Neural crest cell (in vitro differentiated cells): ENCODE data around the gene PDCD1LG2. TPM values are rescaled to one million over a fixed set of nuclear protein-coding genes. Genes with fewer than 3 reads are reported as not detected.
"Not testable (repeated sequence)": the region's sequence is repeated elsewhere in the genome, so short reads cannot be mapped to it uniquely, and the experiment has no call there.

ENCODE experiments used
- DNase-seq: peaks from one replicate; pipeline ENCODE4 v3.0.0; 2021; ENCODE audit warnings: low read depth, mixed read lengths, low spot score
- H3K27ac Mint-ChIP-seq: one replicate; pipeline ENCODE4 v1.8.0; 2021; ENCODE audit warnings: mild to moderate bottlenecking, mixed read lengths; ENCODE audit not compliant: unreplicated experiment
- H3K27me3 Mint-ChIP-seq: 2 replicates; pipeline ENCODE4 v1.8.0; 2021; ENCODE audit warnings: low read depth, mild to moderate bottlenecking, mixed read lengths
- H3K36me3 Mint-ChIP-seq: 2 replicates; pipeline ENCODE4 v1.8.0; 2021; ENCODE audit warnings: low read depth, mild to moderate bottlenecking, mixed read lengths
- H3K4me1 Mint-ChIP-seq: 2 replicates; pipeline ENCODE4 v1.8.0; 2021; ENCODE audit warnings: mixed read lengths
- H3K4me3 Mint-ChIP-seq: one replicate; pipeline ENCODE4 v1.8.0; 2021; ENCODE audit warnings: mild to moderate bottlenecking, mixed read lengths
- H3K9me3 Mint-ChIP-seq: 2 replicates; pipeline ENCODE4 v1.8.0; 2021; ENCODE audit warnings: mixed read lengths
- long read RNA-seq: library from polyadenylated mRNA; unstranded; transcript quantifications from one replicate; pipeline ENCODE4 v2.0.0, GENCODE V29; 2020
- total RNA-seq: library from RNA; stranded (reverse); gene quantifications from 2 replicates; pipeline ENCODE4 v1.2.1, GENCODE V29; 2021
- TF ChIP-seq, protein P1 (sequence below): fragments of 200-600 bp; sonication (generic); conservative IDR thresholded peaks from 2 replicates; pipeline ENCODE4 v1.5.0; 2021; ENCODE audit warnings: antibody characterized with exemption, mild to moderate bottlenecking

PDCD1LG2 gene
- total RNA-seq: not detected in 2 replicates
- long read RNA-seq: 0 reads

DNA sequence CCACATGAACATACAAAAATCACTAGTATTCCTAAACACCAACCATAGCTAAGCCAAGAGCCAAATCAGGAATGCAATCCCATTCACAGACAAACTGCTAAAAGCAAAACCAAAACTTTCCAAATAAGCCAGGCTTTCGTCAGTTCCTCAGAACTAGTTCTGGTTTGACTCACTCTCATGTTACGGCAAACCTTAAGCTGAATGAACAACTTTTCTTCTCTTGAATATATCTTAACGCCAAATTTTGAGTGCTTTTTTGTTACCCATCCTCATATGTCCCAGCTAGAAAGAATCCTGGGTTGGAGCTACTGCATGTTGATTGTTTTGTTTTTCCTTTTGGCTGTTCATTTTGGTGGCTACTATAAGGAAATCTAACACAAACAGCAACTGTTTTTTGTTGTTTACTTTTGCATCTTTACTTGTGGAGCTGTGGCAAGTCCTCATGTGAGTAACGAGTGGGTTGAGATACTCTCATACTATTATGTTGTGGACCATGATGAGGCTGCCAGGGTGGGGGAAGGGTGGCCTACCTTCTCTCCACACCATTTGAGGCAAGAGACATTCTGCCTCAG is at the start of gene PDCD1LG2:
Gene PDCD1LG2 (plus strand): TSS at position 172 of the 572 bp plus-strand sequence. CDS start 12,016 bp downstream, outside the sequence.
- TF ChIP-seq, protein P1, sequence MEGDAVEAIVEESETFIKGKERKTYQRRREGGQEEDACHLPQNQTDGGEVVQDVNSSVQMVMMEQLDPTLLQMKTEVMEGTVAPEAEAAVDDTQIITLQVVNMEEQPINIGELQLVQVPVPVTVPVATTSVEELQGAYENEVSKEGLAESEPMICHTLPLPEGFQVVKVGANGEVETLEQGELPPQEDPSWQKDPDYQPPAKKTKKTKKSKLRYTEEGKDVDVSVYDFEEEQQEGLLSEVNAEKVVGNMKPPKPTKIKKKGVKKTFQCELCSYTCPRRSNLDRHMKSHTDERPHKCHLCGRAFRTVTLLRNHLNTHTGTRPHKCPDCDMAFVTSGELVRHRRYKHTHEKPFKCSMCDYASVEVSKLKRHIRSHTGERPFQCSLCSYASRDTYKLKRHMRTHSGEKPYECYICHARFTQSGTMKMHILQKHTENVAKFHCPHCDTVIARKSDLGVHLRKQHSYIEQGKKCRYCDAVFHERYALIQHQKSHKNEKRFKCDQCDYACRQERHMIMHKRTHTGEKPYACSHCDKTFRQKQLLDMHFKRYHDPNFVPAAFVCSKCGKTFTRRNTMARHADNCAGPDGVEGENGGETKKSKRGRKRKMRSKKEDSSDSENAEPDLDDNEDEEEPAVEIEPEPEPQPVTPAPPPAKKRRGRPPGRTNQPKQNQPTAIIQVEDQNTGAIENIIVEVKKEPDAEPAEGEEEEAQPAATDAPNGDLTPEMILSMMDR: no peak
- Mint-ChIP-seq H3K27me3 (no peaks in the 10 kb centered on the region), H3K9me3 (peaks cover 9% of the 10 kb centered on the region), H3K36me3 (no peaks in the 10 kb centered on the region), H3K4me1 (no peaks in the 10 kb centered on the region), H3K27ac (no peak within 1 kb of the TSS), H3K4me3 (no peak within 1 kb of the TSS)
- DNase-seq: no peak

DNA sequence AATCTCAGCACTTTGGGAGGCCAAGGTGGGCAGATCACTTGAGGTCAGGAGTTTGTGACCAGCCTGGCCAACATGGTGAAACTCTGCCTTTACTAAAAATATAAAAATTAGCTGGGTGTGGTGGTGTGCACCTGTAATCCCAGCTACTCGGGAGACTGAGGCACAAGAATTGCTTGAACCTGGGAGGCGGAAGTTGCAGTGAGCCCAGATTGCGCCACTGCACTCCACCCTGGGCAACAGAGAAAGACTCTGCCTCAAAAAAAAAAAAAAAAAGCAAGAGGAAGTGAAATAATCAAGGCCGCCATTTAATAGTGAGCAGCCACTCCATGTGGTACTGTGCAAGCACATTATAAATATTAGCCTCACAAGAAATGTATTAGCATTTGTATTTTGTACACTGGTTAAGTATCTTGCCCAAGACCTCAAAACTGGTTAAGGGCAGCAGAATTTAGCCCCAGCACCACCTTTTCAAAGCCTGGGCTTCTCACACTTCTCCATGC is 45.5 kb upstream of the PDCD1LG2 start:
- DNase-seq, H3K27me3 Mint-ChIP-seq, H3K27ac Mint-ChIP-seq, H3K9me3 Mint-ChIP-seq, H3K36me3 Mint-ChIP-seq, H3K4me3 Mint-ChIP-seq, H3K4me1 Mint-ChIP-seq: not testable (repeated sequence)

DNA sequence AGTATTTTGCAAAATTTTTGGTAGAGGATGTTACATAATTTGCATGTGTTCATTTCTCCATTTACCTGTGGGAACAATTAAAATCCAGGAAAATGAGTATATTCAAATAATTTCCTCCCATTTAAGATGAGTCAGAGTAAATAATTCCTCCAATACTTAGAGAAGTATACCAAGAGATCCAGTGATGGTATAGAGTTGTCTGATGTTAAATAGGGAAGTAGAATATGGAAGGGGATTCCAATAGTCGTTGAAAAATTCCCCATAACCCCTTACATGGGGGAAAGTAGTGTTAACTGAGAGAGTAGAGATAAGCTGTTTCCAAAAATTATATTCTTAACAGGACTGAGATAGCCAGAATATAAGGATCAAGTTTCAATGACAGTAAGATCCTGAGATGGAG is 44.3 kb upstream of the PDCD1LG2 start:
- Mint-ChIP-seq H3K9me3 (peaks cover 2% of the 10 kb centered on the region), H3K27me3 (peaks cover 8% of the 10 kb centered on the region), H3K4me3 (no peak overlapping the region), H3K4me1 (no peaks in the 10 kb centered on the region), H3K36me3 (no peaks in the 10 kb centered on the region), H3K27ac (no peak overlapping the region)
- no peak for DNase-seq
- TF ChIP-seq, protein P1: no peak

DNA sequence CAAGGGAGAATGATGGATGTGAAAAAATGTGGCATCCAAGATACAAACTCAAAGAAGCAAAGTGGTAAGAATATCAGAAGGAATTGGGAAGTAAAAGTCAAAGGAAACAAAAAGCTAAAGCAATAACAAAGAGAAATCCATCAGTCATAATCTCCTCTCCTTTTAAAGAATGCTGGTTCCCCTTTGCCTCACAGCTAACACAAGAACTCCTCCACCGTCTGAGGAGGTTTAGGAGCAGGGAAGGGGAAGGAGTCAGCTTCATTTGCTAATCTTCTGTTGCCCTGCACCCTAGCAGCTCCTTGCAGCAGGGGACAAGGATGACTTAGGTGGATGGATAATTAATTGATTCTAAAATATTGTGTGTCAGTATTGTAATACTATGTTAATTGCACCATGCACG is 43.6 kb upstream of the PDCD1LG2 start:
- no peaks in the 10 kb centered on the region for H3K36me3 Mint-ChIP-seq
- H3K9me3 Mint-ChIP-seq: peaks cover 2% of the 10 kb centered on the region
- H3K27me3 Mint-ChIP-seq: peaks cover 8% of the 10 kb centered on the region
- no peak for DNase-seq
- TF ChIP-seq, protein P1: no peak
- H3K27ac Mint-ChIP-seq: no peak overlapping the region
- H3K4me1 Mint-ChIP-seq: no peaks in the 10 kb centered on the region
- H3K4me3 Mint-ChIP-seq: no peak overlapping the region

DNA sequence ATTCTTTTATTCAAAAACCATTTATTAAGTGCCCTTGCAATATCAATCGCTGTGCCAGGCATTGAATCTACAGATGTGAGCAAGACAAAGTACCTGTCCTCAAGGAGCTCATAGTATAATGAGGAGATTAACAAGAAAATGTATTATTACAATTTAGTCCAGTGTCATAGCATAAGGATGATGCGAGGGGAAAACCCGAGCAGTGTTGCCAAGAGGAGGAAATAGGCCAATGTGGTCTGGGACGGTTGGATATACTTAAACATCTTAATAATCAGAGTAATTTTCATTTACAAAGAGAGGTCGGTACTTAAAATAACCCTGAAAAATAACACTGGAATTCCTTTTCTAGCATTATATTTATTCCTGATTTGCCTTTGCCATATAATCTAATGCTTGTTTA is 41.5 kb upstream of the PDCD1LG2 start:
- no peaks in the 10 kb centered on the region for H3K4me1 Mint-ChIP-seq
- H3K27me3 Mint-ChIP-seq: peaks cover 14% of the 10 kb centered on the region
- TF ChIP-seq, protein P1: no peak
- peaks cover 2% of the 10 kb centered on the region for H3K9me3 Mint-ChIP-seq
- H3K4me3 Mint-ChIP-seq: no peak overlapping the region
- H3K27ac Mint-ChIP-seq: no peak overlapping the region
- no peak for DNase-seq
- H3K36me3 Mint-ChIP-seq: no peaks in the 10 kb centered on the region

DNA sequence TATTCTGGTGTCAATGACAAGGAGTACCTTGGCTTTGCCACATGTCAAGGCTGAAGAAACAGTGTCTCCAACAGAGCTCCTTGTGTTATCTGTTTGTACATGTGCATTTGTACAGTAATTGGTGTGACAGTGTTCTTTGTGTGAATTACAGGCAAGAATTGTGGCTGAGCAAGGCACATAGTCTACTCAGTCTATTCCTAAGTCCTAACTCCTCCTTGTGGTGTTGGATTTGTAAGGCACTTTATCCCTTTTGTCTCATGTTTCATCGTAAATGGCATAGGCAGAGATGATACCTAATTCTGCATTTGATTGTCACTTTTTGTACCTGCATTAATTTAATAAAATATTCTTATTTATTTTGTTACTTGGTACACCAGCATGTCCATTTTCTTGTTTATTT is 40.2 kb upstream of the PDCD1LG2 start:
- H3K4me1 Mint-ChIP-seq: no peaks in the 10 kb centered on the region
- DNase-seq: no peak
- H3K27ac Mint-ChIP-seq: no peak overlapping the region
- H3K4me3 Mint-ChIP-seq: no peak overlapping the region
- TF ChIP-seq, protein P1: no peak
- H3K27me3 Mint-ChIP-seq: peaks cover 14% of the 10 kb centered on the region
- H3K36me3 Mint-ChIP-seq: no peaks in the 10 kb centered on the region
- peaks cover 2% of the 10 kb centered on the region for H3K9me3 Mint-ChIP-seq
